Measurements from ENCODE around the gene AKT3.
A peak's percentile ranks its signal among the peaks of the same experiment; 100 is the strongest.
"Not testable (repeated sequence)": the region's sequence is repeated elsewhere in the genome, so short reads cannot be mapped to it uniquely, and the experiment has no call there.

AKT3 gene

GRCh38 chr1:243850202-243850451 lies at the start of gene AKT3:
Gene AKT3 (minus strand): TSS chr1:243850243. CDS start chr1:243843170, 7,073 bp downstream.
- peak; percentile 88 for DNase-seq

GRCh38 chr1:243898278-243898677 lies 48.2 kb upstream of the AKT3 start:
- DNase-seq: no peak

- no peak for DNase-seq
These were observed 46.3 kb upstream of the AKT3 start for GRCh38 chr1:243896313-243896712.

- DNase-seq: no peak
These were observed 42.4 kb upstream of the AKT3 start for GRCh38 chr1:243892456-243892855.

GRCh38 chr1:243890576-243890975 lies 40.5 kb upstream of the AKT3 start:
- DNase-seq: no peak

- no peak for DNase-seq
These were observed 35.8 kb upstream of the AKT3 start for GRCh38 chr1:243885806-243886205.

GRCh38 chr1:243884603-243885002 lies 34.6 kb upstream of the AKT3 start:
- DNase-seq: no peak

GRCh38 chr1:243883551-243883950 lies 33.5 kb upstream of the AKT3 start:
- DNase-seq: no peak

GRCh38 chr1:243882276-243882675 lies 32.2 kb upstream of the AKT3 start:
- no peak for DNase-seq

- not testable (repeated sequence) for DNase-seq
These were observed 27.0 kb upstream of the AKT3 start for GRCh38 chr1:243877058-243877457.

GRCh38 chr1:243855616-243856318 lies 5.7 kb upstream of the AKT3 start:
- DNase-seq: no peak

- DNase-seq: no peak
These were observed 1.7 kb upstream of the AKT3 start for GRCh38 chr1:243851765-243852164.

- DNase-seq: no peak
These were observed 1.3 kb upstream of the AKT3 start for GRCh38 chr1:243851257-243851756.

- DNase-seq: peak; percentile 88
These were observed 611 bp upstream of the AKT3 start for GRCh38 chr1:243850452-243851256.

GRCh38 chr1:243849421-243850201 lies 432 bp downstream of the AKT3 start:
- DNase-seq: peak; percentile 49

- DNase-seq: peak; percentile 49
These were observed 1.1 kb downstream of the AKT3 start for GRCh38 chr1:243848858-243849420.

GRCh38 chr1:243848165-243848857 lies 1.7 kb downstream of the AKT3 start:
- DNase-seq: no peak

- DNase-seq: no peak
These were observed 3.3 kb downstream of the AKT3 start for GRCh38 chr1:243846761-243847160.

GRCh38 chr1:243845888-243846287 lies 4.2 kb downstream of the AKT3 start:
- DNase-seq: no peak

- no peak for DNase-seq
These were observed 5.9 kb downstream of the AKT3 start for GRCh38 chr1:243844186-243844585.

GRCh38 chr1:243842978-243843511 lies 7.0 kb downstream of the AKT3 start:
- no peak for DNase-seq

- no peak for DNase-seq
These were observed 7.9 kb downstream of the AKT3 start for GRCh38 chr1:243842161-243842560.

Measured in DMS153 (cell line).